Adipocyte (in vitro differentiated cells): ENCODE measurements around the gene BIN1.

ENCODE experiments used
- DNase-seq: peaks from one replicate; pipeline ENCODE4 v3.0.0-alpha.2; 2015; ENCODE audit warnings: low read depth
- H3K27me3 ChIP-seq: replicated peaks from 2 replicates; pipeline ENCODE4 v1.7.0; 2013; ENCODE audit warnings: mild to moderate bottlenecking, low read length, moderate library complexity; ENCODE audit not compliant: control insufficient read depth, insufficient read depth
- H3K36me3 ChIP-seq: 2 replicates; pipeline ENCODE4 v1.7.0; 2013; ENCODE audit warnings: low read length, mild to moderate bottlenecking, moderate library complexity; ENCODE audit not compliant: control insufficient read depth, insufficient read depth, severe bottlenecking
- H3K4me1 ChIP-seq: 2 replicates; pipeline ENCODE4 v1.7.0; 2013; ENCODE audit warnings: mild to moderate bottlenecking, low read length, moderate library complexity; ENCODE audit not compliant: control insufficient read depth, insufficient read depth
- H3K4me3 ChIP-seq: 2 replicates; pipeline ENCODE4 v1.7.0; 2013; ENCODE audit warnings: mild to moderate bottlenecking, low read length, moderate library complexity
- H3K9ac ChIP-seq: 2 replicates; pipeline ENCODE4 v1.7.0; 2013; ENCODE audit warnings: mild to moderate bottlenecking, low read length, moderate library complexity
- H3K9me3 ChIP-seq: 2 replicates; pipeline ENCODE4 v1.7.0; 2013; ENCODE audit warnings: mild to moderate bottlenecking, low read length, moderate library complexity; ENCODE audit not compliant: control insufficient read depth

BIN1 gene

DNA sequence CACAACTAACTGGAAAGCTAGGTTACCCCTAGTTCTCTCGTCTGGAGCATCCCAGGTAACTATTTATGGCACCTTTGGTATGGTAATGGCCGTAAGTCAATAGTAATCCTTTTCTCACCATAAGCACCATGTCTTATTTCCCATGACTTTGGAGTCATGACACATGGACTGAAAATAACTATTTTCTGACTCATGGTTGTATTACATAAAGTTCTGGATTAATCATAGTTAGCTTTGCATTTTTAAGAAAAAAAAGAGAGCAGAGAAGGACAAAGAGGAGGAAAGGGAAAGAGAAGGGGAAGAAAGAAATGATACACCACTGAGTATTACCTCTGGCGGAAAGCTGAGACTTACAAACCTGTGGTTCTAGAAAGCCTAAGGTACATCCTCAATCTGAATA is 99.3 kb downstream of the BIN1 start:
- Histone ChIP-seq H3K27me3 (no peaks in the 10 kb centered on the region), H3K4me3 (no peak overlapping the region), H3K4me1 (peaks cover 15% of the 10 kb centered on the region), H3K9me3 (peaks cover 6% of the 10 kb centered on the region), H3K36me3 (no peaks in the 10 kb centered on the region), H3K9ac (no peak overlapping the region)
- peak; percentile 65 for DNase-seq

DNA sequence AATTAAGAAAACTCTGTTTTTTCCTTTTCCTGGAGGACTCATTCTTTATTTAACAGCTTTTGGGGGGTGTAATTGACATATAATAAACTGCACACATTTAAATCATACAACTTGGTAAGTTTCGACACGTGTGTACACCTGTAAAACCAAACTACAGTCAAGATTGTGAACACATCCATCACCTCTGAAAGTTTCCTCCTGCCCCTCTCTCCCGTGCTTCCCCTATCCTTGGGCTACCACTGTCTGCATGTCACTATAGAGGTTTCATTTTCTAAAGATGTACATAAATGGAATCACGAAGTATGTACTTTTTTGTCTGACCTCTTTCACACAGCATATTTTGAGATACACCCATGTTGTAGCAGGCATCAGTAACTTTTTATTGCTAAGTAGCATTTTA is 100.0 kb downstream of the BIN1 start:
- H3K9ac ChIP-seq = no peak overlapping the region
- H3K9me3 ChIP-seq = peaks cover 6% of the 10 kb centered on the region
- H3K4me1 ChIP-seq = peaks cover 8% of the 10 kb centered on the region
- no peak overlapping the region for H3K4me3 ChIP-seq
- no peaks in the 10 kb centered on the region for H3K27me3 ChIP-seq
- DNase-seq = no peak
- no peaks in the 10 kb centered on the region for H3K36me3 ChIP-seq

DNA sequence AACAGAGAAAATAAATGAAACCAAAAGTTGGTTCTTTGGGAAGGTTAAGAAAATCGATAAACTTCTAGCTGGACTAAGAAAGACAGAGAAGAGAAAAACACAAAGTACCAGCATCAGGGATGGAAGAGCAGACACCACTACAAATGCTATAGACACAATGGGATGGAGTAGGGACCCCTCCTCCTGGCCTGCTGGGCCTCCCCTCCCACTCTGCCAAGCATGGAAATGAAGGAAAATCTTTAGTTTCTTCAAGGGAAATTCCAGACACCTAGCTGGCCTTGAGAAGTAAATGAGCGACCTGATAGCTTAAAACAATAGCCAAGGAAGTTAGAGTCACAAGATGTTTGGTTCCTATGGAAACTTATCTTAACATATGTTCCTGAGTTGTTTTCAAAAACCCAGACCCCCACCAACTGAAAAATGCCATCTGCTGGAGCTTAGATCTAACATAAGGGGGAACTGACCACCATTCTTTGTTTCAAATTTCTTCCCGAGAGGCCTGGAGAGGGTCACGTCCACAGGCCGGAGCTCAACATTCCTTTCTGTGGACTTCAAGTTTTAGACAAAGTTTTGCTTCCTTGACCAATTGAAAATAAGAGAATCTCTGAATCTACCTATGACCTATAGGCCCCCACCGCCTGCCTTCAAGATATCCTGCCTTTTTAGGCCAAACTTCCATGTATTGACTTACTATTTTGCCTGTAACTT is 101.9 kb downstream of the BIN1 start:
- Histone ChIP-seq H3K9ac (no peak overlapping the region), H3K4me3 (no peak overlapping the region), H3K36me3 (no peaks in the 10 kb centered on the region), H3K9me3 (peaks cover 2% of the 10 kb centered on the region), H3K27me3 (no peaks in the 10 kb centered on the region), H3K4me1 (no peaks in the 10 kb centered on the region)
- DNase-seq = no peak

DNA sequence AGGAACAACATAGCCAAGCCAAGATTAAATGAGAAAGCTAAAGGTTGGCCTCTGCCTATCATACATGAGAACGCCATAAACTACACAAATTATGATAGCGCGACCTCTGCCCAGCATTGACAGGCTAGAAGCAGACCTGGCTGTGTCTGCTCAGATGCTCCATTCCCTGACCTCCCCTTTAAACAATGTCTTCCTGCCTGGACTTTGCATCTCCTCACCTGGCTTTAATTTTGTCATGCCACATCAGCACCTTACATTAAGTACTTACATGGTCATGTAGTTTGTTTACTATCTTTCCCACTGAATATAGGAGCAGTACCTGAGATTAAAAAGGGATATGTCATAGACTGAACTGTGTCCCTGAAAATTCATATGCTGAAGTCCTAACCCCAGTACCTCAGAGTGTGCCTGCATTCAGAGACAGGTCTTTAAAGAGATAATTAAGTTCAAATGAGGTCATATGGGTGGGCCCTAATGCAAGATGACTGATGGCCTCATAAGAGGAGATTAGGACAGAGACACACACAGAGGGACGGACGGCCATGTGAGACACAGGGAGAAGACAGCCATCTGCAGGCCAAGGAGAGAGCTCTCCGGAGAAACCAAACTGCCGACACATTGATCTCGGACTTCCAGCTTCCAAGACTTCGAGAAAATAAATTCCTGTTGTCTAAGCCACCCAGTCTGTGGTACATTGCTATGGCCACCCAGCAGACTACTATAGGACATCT is 103.7 kb downstream of the BIN1 start:
- no peak for DNase-seq
- no peak overlapping the region for H3K4me3 ChIP-seq
- no peaks in the 10 kb centered on the region for H3K4me1 ChIP-seq
- H3K9me3 ChIP-seq = no peaks in the 10 kb centered on the region
- H3K27me3 ChIP-seq = no peaks in the 10 kb centered on the region
- no peaks in the 10 kb centered on the region for H3K36me3 ChIP-seq
- no peak overlapping the region for H3K9ac ChIP-seq

DNA sequence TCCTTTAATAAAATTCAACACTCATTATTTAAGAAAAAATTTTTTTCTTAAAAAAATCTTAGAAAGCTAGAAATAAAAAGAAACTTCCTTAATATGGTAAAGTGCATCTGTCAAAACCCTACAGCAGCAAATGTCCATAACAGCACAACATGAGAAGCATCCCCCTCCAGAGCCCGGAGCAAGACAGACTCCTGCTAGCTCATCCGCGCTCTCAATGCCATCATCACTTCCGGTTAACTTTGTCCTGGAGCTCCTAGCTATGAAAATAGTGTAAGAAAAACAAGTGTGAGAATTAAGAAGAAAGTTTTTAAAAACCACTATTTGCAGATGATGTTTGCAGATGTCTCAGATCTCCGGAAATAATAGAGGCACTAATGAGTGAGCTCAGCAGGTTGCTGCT is 105.2 kb downstream of the BIN1 start:
- Histone ChIP-seq H3K27me3 (no peaks in the 10 kb centered on the region), H3K9ac (no peak overlapping the region), H3K4me1 (no peaks in the 10 kb centered on the region)

DNA sequence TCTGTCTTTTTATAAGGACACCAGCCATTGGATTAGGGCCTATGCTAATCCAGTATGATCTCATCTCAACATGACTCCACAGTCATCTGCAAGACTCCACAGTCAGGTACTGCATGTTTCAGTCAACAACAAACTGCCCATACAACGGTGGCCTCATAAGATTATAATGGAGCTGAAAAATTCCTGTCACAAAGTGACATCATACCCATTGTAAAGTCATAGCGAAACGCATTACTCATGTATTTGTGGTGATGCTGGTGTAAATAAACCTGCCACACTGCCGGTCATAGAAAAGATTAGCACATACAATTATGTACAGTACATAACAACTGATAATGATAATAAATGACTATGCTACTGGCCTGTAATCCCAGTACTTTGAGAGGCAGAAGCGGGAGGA is 106.0 kb downstream of the BIN1 start:
- peaks cover 3% of the 10 kb centered on the region for H3K27me3 ChIP-seq
- no peaks in the 10 kb centered on the region for H3K36me3 ChIP-seq
- no peak overlapping the region for H3K9ac ChIP-seq
- no peaks in the 10 kb centered on the region for H3K9me3 ChIP-seq
- H3K4me3 ChIP-seq = no peak overlapping the region
- no peak for DNase-seq
- H3K4me1 ChIP-seq = no peaks in the 10 kb centered on the region

More for the DNA sequence above, 105.2 kb downstream of the BIN1 start:
- Histone ChIP-seq H3K9me3 (no peaks in the 10 kb centered on the region), H3K4me3 (no peak overlapping the region), H3K36me3 (no peaks in the 10 kb centered on the region)
- DNase-seq = no peak

DNA sequence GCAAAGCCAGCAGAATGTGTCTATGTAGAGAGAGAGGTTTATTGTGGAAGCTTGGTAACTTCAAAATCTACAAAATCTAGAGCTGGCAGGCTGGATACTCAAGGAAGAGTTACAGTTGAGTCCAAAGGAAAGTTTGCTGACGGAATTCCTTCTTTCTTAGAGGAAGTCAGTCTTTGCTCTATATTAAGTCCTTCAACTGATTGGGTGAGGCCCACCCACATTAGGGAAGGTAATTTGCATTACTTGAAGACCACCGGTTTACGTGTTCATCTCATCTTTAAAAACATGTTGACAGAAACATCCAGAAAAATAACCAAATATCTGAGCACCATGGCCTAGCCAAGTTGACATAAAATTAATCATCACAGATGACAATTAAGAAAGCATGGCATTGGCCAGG is 106.8 kb downstream of the BIN1 start:
- Histone ChIP-seq H3K4me1 (no peaks in the 10 kb centered on the region), H3K9ac (no peak overlapping the region), H3K27me3 (peaks cover 6% of the 10 kb centered on the region), H3K9me3 (no peaks in the 10 kb centered on the region), H3K36me3 (no peaks in the 10 kb centered on the region), H3K4me3 (no peak overlapping the region)
- no peak for DNase-seq

DNA sequence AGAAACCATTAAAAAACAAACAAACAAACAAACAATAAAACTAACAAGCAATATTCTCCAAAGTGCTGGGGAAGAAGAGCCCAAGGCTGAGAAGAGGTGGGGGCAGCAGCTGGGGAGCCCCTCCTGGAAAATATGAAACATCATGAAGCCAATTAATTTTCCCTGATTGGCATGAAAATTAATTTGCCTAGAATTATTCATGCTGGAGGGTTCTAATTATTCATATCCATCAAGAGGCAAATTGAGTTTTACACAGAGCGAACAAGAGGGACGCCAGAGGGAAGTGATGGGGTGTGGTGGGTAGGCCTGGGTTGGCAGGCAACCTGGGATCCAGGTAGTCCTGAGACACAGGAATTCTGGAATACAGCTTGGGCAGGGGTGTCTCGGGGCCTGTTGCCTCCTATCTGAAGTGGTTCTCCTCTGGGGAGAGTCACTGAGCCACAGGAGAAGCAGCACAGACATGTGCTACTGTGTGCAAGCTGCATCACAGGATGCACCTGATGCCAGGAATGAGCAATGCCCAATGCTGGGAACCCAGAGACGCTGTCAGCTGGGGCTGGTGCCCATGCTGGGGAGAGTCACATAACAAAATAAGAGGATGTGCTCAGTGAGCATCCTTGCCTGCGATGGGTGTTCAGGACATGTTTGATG is 107.7 kb downstream of the BIN1 start:
- Histone ChIP-seq H3K9me3 (no peaks in the 10 kb centered on the region), H3K4me1 (no peaks in the 10 kb centered on the region), H3K27me3 (peaks cover 9% of the 10 kb centered on the region), H3K4me3 (no peak overlapping the region), H3K36me3 (no peaks in the 10 kb centered on the region), H3K9ac (no peak overlapping the region)
- no peak for DNase-seq

DNA sequence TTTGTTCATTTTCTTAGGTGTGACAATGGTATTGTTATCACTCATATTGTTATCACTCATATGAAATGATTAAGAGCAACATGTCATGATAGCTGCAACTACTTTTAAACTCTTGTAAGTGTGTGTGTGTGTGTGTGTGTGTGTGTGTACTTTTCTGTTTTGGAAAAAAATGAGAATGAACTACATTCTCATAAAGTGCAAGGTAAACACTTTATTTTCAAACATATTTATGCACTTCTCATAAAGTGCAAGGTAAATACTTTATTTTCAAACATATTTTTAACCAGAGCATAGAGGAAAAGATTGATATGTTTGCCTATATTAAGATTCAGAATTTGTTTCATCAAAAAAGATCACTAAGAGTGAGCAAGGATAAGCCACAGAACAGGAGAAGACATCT is 108.5 kb downstream of the BIN1 start:
- H3K9ac ChIP-seq = no peak overlapping the region
- no peaks in the 10 kb centered on the region for H3K9me3 ChIP-seq

More for the DNA sequence above, 108.5 kb downstream of the BIN1 start:
- Histone ChIP-seq H3K4me3 (no peak overlapping the region), H3K36me3 (no peaks in the 10 kb centered on the region), H3K27me3 (peaks cover 9% of the 10 kb centered on the region), H3K4me1 (no peaks in the 10 kb centered on the region)
- no peak for DNase-seq
